Subcutaneous abdominal adipose tissue (tissue), 5 donors: Measurements from ENCODE around the gene INPP5K.
"Not testable (repeated sequence)": the region's sequence is repeated elsewhere in the genome, so short reads cannot be mapped to it uniquely, and the experiment has no call there.

ENCODE experiments used
- H3K27ac ChIP-seq: one replicate; pipeline ENCODE4 v1.7.0; 2013; ENCODE audit warnings: low read depth, mild to moderate bottlenecking, inconsistent platforms, low read length, moderate library complexity
- H3K27me3 ChIP-seq, 5 donors: one replicate each; pipeline ENCODE4 v1.7.0; 2013; ENCODE audit warnings: low read length in 5 of 5, inconsistent platforms in 1 of 5; ENCODE audit not compliant: control insufficient read depth in 5 of 5, insufficient read depth in 4 of 5
- H3K36me3 ChIP-seq, 5 donors: one replicate each; pipeline ENCODE4 v1.7.0; 2013; ENCODE audit warnings: low read length in 5 of 5; ENCODE audit not compliant: control insufficient read depth in 5 of 5, insufficient read depth in 5 of 5
- H3K4me1 ChIP-seq, 5 donors: one replicate each; pipeline ENCODE4 v1.7.0; 2013; ENCODE audit warnings: low read length in 5 of 5, mild to moderate bottlenecking in 3 of 5, moderate library complexity in 1 of 5; ENCODE audit not compliant: control insufficient read depth in 5 of 5, insufficient read depth in 5 of 5
- H3K4me3 ChIP-seq, 5 donors: one replicate each; pipeline ENCODE4 v1.7.0; 2013; ENCODE audit warnings: low read length in 5 of 5, low read depth in 1 of 5
- H3K9ac ChIP-seq, 5 donors: one replicate each; pipeline ENCODE4 v1.7.0; 2013; ENCODE audit warnings: low read length in 5 of 5, mild to moderate bottlenecking in 4 of 5, moderate library complexity in 3 of 5
- H3K9me3 ChIP-seq, 5 donors: one replicate each; pipeline ENCODE4 v1.7.0; 2013; ENCODE audit warnings: low read length in 5 of 5; ENCODE audit not compliant: control insufficient read depth in 5 of 5
- donor health status: healthy.
- donor health status: healthy.
- donor health status: healthy.
- donor health status: healthy.
- donor health status: healthy.

INPP5K gene

GRCh38 chr17:1509290-1509881 lies 7.0 kb downstream of the INPP5K start:
- H3K4me1 ChIP-seq: peaks cover 26 to 78% (median 72%) of the 10 kb centered on the region in 5 donors
- peaks cover 0 to 63% (median 50%) of the 10 kb centered on the region in 5 donors for H3K36me3 ChIP-seq
- no peak overlapping the region for H3K27ac ChIP-seq
- H3K4me3 ChIP-seq: no peak overlapping the region
- no peak overlapping the region for H3K9ac ChIP-seq
- H3K27me3 ChIP-seq: no peaks in the 10 kb centered on the region
- no peaks in the 10 kb centered on the region for H3K9me3 ChIP-seq

DNA sequence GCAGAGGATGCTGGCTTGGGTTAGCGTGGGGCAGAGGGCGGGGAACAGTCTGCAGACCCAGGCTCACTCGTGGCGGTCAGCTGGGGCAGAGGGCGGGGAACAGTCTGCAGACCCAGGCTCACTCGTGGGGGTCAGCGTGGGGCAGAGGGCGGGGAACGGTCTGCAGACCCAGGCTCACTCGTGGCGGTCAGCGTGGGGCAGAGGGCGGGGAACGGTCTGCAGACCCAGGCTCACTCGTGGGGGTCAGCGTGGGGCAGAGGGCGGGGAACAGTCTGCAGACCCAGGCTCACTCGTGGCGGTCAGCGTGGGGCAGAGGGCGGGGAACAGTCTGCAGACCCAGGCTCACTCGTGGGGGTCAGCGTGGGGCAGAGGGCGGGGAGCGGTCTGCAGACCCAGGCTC lies 7.7 kb downstream of the INPP5K start:
- not testable (repeated sequence) for H3K9me3 ChIP-seq, H3K4me3 ChIP-seq, H3K27ac ChIP-seq, H3K9ac ChIP-seq, H3K27me3 ChIP-seq
- Histone ChIP-seq H3K36me3 (peaks cover 0 to 67% (median 53%) of the 10 kb centered on the region in 5 donors), H3K4me1 (peaks cover 26 to 77% (median 71%) of the 10 kb centered on the region in 5 donors)

DNA sequence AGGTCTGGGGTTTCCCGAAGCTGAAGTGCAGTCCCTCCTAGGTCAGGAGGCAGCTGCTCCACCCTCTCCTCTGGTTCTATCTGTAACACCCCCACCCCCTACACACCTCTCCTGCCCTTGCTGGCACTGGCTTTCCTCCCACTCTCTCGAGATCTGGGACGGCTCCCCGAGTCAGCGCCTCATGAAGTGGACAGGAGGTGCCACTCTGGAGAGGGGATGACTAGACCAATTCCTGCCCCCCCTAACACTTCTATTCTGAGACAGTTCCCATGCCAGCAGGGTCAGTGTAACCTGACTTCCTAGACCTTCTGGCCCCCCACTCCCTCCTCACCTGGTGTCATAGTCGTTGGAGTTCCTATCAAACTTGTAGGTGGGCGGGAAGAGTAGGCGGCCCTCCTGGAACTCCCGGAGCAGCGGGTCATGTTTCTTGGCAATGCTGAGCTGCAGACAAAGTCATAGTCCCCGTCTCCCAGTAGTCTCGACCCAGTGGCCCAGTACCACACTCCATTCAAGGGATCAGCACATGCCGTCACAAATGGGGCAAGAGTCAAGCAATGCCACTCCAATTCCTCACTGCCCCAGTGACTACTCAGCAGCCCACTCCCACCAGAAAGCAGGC lies 9.7 kb downstream of the INPP5K start:
- Histone ChIP-seq H3K4me1 (peaks cover 22 to 61% (median 57%) of the 10 kb centered on the region in 5 donors), H3K9ac (peak overlapping the region in 1 of 5 donors; percentile 38), H3K36me3 (peaks cover 0 to 55% (median 42%) of the 10 kb centered on the region in 5 donors), H3K27me3 (no peaks in the 10 kb centered on the region), H3K27ac (peak overlapping the region; percentile 79), H3K4me3 (no peak overlapping the region), H3K9me3 (no peaks in the 10 kb centered on the region)

DNA sequence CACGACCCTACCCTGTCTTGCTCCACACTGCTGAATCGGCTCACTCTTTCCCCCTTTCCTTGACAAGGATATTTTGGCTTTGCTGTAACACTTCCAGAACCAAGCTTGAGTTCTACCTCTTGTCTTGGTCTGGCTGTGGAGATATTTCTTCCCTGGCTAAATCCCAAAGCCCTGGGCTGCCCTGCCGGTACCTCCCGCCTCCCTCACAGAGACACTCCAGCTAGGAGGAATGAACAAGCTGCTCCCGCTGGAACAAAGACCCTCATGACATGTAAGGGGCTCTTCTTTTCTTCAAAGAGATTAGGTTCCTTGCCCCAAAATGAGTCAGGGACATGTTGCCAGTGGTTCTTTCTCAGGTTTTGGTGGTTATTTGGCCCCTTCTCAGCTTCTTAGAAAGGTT lies 10.8 kb downstream of the INPP5K start:
- Histone ChIP-seq H3K27ac (peak overlapping the region; percentile 79), H3K9ac (peak overlapping the region in 2 of 5 donors; percentile 26 to 47), H3K9me3 (no peaks in the 10 kb centered on the region), H3K27me3 (no peaks in the 10 kb centered on the region), H3K4me3 (peak overlapping the region in 1 of 5 donors; percentile 22), H3K36me3 (peaks cover 0 to 49% (median 42%) of the 10 kb centered on the region in 5 donors), H3K4me1 (peaks cover 13 to 50% (median 46%) of the 10 kb centered on the region in 5 donors)

GRCh38 chr17:1504866-1505265 lies 11.5 kb downstream of the INPP5K start:
- Histone ChIP-seq H3K4me3 (no peak overlapping the region), H3K9me3 (no peaks in the 10 kb centered on the region), H3K27me3 (no peaks in the 10 kb centered on the region), H3K27ac (peak overlapping the region; percentile 57), H3K36me3 (peaks cover 0 to 47% (median 42%) of the 10 kb centered on the region in 5 donors), H3K9ac (peak overlapping the region in 1 of 5 donors; percentile 47), H3K4me1 (peaks cover 13 to 44% (median 43%) of the 10 kb centered on the region in 5 donors)

DNA sequence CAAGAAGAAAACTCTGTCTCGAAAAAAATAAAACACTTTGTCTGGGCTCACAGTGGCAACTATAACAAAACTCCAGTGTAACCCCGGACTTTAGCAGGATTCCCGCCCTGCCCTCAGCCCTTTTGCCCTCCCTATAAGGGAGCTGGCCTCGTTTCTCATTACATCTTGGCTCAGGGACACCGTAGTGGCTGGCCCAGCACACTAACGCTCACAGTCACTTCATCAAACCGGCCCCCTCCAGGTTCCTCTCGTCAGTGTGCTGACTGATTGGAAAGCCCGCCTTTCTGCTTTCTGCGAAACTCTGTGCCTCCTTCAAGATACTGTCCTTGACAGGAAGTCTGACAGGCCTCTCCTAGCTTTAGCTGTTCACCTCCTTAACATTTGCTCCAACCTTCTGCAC lies 12.7 kb downstream of the INPP5K start:
- Histone ChIP-seq H3K9me3 (no peaks in the 10 kb centered on the region), H3K4me3 (no peak overlapping the region), H3K27ac (no peak overlapping the region), H3K36me3 (peaks cover 0 to 47% (median 39%) of the 10 kb centered on the region in 5 donors), H3K4me1 (peaks cover 6 to 35% (median 33%) of the 10 kb centered on the region in 5 donors), H3K27me3 (no peaks in the 10 kb centered on the region), H3K9ac (no peak overlapping the region)

GRCh38 chr17:1498869-1499268 lies 17.5 kb downstream of the INPP5K start:
- Histone ChIP-seq H3K9me3 (no peaks in the 10 kb centered on the region), H3K27ac (no peak overlapping the region)

GRCh38 chr17:1498233-1498632 lies 18.2 kb downstream of the INPP5K start:
- Histone ChIP-seq H3K9ac (no peak overlapping the region), H3K4me1 (peaks cover 3 to 51% (median 48%) of the 10 kb centered on the region in 5 donors), H3K9me3 (no peaks in the 10 kb centered on the region), H3K27me3 (no peaks in the 10 kb centered on the region), H3K27ac (peak overlapping the region; percentile 94), H3K4me3 (no peak overlapping the region), H3K36me3 (peaks cover 0 to 48% (median 39%) of the 10 kb centered on the region in 5 donors)

More at GRCh38 chr17:1498869-1499268, 17.5 kb downstream of the INPP5K start:
- H3K36me3 ChIP-seq: peaks cover 0 to 52% (median 42%) of the 10 kb centered on the region in 5 donors
- no peak overlapping the region for H3K9ac ChIP-seq
- H3K4me3 ChIP-seq: no peak overlapping the region
- no peaks in the 10 kb centered on the region for H3K27me3 ChIP-seq
- peaks cover 2 to 45% (median 41%) of the 10 kb centered on the region in 5 donors for H3K4me1 ChIP-seq

DNA sequence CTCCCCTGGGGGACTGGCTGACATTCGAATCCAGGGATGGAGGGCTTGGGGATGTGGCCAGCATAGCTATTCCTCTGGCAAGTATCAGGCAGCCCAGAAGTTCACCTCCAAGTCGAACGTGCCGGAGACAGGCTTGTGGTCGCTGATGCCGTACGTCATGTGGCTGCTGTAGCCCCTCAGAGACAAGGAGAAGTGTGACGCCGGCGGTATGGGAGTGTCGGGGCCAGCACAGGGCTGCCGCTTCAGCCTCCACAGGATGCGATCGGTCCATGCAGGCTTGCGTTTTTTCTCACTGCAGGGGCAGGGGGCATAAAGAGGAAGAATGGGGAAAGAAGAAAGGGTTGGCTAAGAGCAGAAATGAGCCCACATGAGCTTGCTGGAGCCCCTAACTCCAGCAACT lies 18.6 kb downstream of the INPP5K start:
- Histone ChIP-seq H3K27me3 (no peaks in the 10 kb centered on the region), H3K36me3 (peaks cover 0 to 48% (median 39%) of the 10 kb centered on the region in 5 donors), H3K9me3 (no peaks in the 10 kb centered on the region), H3K4me3 (no peak overlapping the region), H3K9ac (peak overlapping the region in 1 of 5 donors; percentile 68), H3K4me1 (peaks cover 3 to 55% (median 52%) of the 10 kb centered on the region in 5 donors), H3K27ac (peak overlapping the region; percentile 94)

DNA sequence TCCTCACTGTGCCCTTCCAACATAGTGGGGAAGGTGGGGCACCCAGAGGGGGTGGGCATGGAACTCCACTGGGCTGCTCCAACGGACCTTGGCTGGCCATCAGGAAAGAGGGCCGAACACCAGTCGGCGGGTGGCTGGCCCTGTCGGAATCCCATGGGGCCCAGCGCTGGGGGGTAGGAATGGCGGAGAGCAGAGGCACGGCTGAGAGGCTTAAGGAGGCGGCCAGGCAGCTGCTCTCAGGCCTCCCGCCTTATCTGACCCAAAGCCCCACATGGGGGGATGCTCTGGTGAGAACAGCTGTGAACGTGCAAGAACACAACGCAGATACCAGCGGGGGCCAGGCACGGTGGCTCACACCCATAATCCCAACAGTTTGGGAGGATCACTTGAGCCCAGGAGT lies 19.5 kb downstream of the INPP5K start:
- Histone ChIP-seq H3K4me3 (no peak overlapping the region), H3K4me1 (peaks cover 3 to 65% (median 61%) of the 10 kb centered on the region in 5 donors), H3K9me3 (no peaks in the 10 kb centered on the region), H3K9ac (peak overlapping the region in 1 of 5 donors; percentile 13), H3K27ac (peak overlapping the region; percentile 94), H3K36me3 (peaks cover 0 to 48% (median 39%) of the 10 kb centered on the region in 5 donors), H3K27me3 (no peaks in the 10 kb centered on the region)
